HL-60 (cell line): ENCODE measurements around the gene NEK1.
"Not testable (repeated sequence)": the region's sequence is repeated elsewhere in the genome, so short reads cannot be mapped to it uniquely, and the experiment has no call there.

Experiments used
- DNase-seq, 2 experiments: peaks; one replicate each; pipeline ENCODE4 v3.0.0-alpha.2; 2010 to 2020; ENCODE audit warnings: low read depth in 1 of 2, low spot score in 1 of 2
- H3K27ac ChIP-seq: fragments of 250-450 bp; sonication (Bioruptor Pico); replicated peaks from 2 replicates; pipeline ENCODE4 v1.5.1; 2020; ENCODE audit warnings: mild to moderate bottlenecking, moderate library complexity
- H3K27me3 ChIP-seq: fragments of 250-450 bp; sonication (Bioruptor Pico); 2 replicates; pipeline ENCODE4 v1.5.1; 2021; ENCODE audit warnings: mild to moderate bottlenecking, moderate library complexity; ENCODE audit not compliant: insufficient read depth, poor library complexity, severe bottlenecking
- H3K4me3 ChIP-seq: replicated peaks from 2 replicates; pipeline ENCODE4 v1.5.1; 2011; ENCODE audit warnings: mild to moderate bottlenecking, control low read depth, low read length; ENCODE audit not compliant: insufficient read depth
- GABPA ChIP-seq: IDR thresholded peaks from 2 replicates; pipeline ENCODE4 v1.6.1; 2012; ENCODE audit warnings: low read depth
- POLR2AphosphoS5 ChIP-seq: IDR thresholded peaks from 2 replicates; pipeline ENCODE4 v1.6.1; 2012; ENCODE audit warnings: low read depth
- SPI1 ChIP-seq: IDR thresholded peaks from 2 replicates; pipeline ENCODE4 v1.6.1; 2012; ENCODE audit warnings: low read depth, mild to moderate bottlenecking, borderline replicate concordance
- TF ChIP-seq, protein P1 (sequence below): IDR thresholded peaks from one replicate; pipeline ENCODE4 v1.5.1; 2011; ENCODE audit warnings: low read length, control low read depth, inconsistent platforms; ENCODE audit not compliant: insufficient read depth
- TF ChIP-seq, protein P2 (sequence below): IDR thresholded peaks from 2 replicates; pipeline ENCODE4 v1.6.1; 2012; ENCODE audit warnings: low read depth; ENCODE audit not compliant: insufficient replicate concordance

The NEK1 gene

DNA sequence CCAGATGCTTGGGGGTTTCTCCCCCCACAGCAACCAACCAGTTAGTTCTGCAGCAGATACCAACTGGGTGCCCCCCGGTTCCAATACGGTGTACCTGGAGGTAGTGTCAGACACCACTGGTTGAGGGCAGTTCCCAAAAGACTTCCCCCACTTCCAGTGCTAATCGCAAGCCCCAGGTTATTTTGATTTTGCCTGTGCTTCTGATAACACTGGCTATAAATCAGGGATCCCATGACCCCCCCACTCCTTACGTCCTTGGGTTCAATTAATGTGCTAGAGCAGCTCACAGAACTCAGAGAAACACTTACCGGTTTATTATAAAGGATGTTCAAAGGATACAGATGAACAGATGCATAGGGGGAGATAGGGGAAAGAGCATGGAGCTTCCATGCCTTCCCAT, 13.5 kb upstream of the NEK1 start:
- DNase-seq, result no peak
- Histone ChIP-seq H3K4me3 (no peak overlapping the region), H3K27ac (no peak overlapping the region), H3K27me3 (no peaks in the 10 kb centered on the region)
- no peak for TF ChIP-seq POLR2AphosphoS5
- TF ChIP-seq, protein P1, sequence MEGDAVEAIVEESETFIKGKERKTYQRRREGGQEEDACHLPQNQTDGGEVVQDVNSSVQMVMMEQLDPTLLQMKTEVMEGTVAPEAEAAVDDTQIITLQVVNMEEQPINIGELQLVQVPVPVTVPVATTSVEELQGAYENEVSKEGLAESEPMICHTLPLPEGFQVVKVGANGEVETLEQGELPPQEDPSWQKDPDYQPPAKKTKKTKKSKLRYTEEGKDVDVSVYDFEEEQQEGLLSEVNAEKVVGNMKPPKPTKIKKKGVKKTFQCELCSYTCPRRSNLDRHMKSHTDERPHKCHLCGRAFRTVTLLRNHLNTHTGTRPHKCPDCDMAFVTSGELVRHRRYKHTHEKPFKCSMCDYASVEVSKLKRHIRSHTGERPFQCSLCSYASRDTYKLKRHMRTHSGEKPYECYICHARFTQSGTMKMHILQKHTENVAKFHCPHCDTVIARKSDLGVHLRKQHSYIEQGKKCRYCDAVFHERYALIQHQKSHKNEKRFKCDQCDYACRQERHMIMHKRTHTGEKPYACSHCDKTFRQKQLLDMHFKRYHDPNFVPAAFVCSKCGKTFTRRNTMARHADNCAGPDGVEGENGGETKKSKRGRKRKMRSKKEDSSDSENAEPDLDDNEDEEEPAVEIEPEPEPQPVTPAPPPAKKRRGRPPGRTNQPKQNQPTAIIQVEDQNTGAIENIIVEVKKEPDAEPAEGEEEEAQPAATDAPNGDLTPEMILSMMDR, result no peak
- TF ChIP-seq, protein P2, sequence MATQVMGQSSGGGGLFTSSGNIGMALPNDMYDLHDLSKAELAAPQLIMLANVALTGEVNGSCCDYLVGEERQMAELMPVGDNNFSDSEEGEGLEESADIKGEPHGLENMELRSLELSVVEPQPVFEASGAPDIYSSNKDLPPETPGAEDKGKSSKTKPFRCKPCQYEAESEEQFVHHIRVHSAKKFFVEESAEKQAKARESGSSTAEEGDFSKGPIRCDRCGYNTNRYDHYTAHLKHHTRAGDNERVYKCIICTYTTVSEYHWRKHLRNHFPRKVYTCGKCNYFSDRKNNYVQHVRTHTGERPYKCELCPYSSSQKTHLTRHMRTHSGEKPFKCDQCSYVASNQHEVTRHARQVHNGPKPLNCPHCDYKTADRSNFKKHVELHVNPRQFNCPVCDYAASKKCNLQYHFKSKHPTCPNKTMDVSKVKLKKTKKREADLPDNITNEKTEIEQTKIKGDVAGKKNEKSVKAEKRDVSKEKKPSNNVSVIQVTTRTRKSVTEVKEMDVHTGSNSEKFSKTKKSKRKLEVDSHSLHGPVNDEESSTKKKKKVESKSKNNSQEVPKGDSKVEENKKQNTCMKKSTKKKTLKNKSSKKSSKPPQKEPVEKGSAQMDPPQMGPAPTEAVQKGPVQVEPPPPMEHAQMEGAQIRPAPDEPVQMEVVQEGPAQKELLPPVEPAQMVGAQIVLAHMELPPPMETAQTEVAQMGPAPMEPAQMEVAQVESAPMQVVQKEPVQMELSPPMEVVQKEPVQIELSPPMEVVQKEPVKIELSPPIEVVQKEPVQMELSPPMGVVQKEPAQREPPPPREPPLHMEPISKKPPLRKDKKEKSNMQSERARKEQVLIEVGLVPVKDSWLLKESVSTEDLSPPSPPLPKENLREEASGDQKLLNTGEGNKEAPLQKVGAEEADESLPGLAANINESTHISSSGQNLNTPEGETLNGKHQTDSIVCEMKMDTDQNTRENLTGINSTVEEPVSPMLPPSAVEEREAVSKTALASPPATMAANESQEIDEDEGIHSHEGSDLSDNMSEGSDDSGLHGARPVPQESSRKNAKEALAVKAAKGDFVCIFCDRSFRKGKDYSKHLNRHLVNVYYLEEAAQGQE, result no peak

DNA sequence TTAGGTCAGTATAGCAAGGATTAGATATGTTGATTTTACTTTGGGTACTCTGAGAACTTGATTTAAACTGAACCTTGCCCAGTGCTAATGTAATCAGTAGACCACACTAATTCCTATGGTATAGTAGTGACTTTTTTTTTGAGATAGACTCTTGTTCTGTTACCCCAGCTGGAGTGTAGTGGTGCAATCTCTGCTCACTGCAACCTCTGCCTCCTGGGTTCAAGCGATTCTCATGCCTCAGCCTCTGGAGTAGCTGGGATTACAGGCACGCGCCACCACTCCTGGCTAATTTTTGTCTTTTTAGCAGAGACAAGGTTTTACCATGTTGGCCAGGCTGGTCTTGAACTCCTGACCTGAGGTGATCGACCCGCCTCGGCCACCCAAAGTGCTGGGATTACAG, 11.6 kb upstream of the NEK1 start:
- H3K27ac ChIP-seq, DNase-seq, H3K27me3 ChIP-seq, H3K4me3 ChIP-seq: not testable (repeated sequence)

DNA sequence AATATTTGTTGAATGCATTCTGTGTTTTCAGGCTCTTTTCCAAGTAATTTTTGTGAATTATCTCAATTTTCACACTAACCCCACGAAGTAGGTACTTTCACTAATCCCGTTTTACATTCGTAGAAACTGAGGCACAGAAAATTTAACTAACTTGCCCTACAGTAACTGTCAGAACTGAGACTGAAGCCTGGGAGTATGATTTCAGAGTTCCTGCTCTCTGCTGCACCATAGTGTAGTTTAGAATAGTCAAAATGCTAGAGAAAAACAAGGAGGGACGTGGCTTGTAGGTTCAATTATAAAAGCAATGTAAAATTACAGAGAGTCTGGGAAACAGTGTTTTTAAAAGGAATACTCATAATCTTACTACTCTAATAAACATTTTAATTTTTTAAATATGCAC, 10.2 kb upstream of the NEK1 start:
- Histone ChIP-seq H3K27me3 (no peaks in the 10 kb centered on the region), H3K27ac (no peak overlapping the region), H3K4me3 (no peak overlapping the region)
- TF ChIP-seq GABPA (no peak), POLR2AphosphoS5 (no peak), SPI1 (no peak)
- TF ChIP-seq, protein P1, result no peak
- TF ChIP-seq, protein P2, result no peak
- DNase-seq, result no peak

DNA sequence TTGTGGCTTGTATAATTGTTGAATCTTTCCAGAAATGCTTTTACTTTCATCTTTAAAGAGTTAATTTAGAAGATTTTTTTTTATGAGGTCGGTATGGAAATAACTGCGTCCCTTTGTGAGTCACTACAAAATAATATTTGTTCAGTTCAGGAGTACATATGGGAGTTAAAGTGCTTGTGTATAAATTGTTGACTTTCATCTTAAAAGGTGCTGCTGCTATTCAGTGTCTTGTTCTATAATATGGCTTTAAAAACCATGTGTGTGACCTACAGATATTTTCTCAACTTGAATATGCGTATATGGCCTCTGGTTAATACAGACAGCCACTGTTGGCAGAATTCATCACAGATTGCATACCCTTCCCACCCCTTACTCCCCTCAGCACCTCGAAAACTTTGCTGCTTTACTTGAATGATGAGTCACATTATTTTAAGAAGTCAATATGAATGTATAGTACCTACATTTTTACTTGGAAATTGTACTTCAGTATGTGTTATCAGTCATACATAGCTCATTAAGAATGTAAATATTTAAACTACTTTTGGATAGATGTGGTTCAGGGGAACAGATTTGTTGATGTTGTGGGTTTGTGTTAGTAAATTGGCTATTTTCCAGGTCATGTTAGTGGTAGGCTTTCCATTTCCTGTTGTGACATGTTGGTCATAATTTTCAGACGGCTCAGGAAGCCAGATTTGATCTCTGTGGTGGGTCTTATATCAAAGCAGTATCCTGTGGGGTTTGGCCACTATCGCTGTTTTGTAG, 9.5 kb upstream of the NEK1 start:
- no peak overlapping the region for H3K27ac ChIP-seq
- H3K4me3 ChIP-seq, result peak overlapping the region; percentile 89; the same call in 1 of the 2 replicates
- peak in 1 of 2 experiments; percentile 12 for DNase-seq
- TF ChIP-seq SPI1 (no peak), POLR2AphosphoS5 (peak; percentile 92), GABPA (peak; percentile 57; the same call in 1 of the 2 replicates)
- TF ChIP-seq, protein P1, result no peak
- TF ChIP-seq, protein P2, result no peak
- H3K27me3 ChIP-seq, result no peaks in the 10 kb centered on the region
